Ovary (tissue), 9 donors: Measurements from ENCODE around the gene MED26. TPM values are rescaled to one million over a fixed set of nuclear protein-coding genes. Genes with fewer than 3 reads are reported as not detected.
A peak's percentile ranks its signal among the peaks of the same experiment; 100 is the strongest.

Experiments used
- DNase-seq, 5 donors: peaks; one replicate each; pipeline ENCODE4 v3.0.0-alpha.2; 2019 to 2020
- H3K27ac ChIP-seq, 2 donors: fragments of 200-600 bp; one replicate each; pipeline versions ENCODE4 v1.5.1 to v1.8.0; 2019 to 2022
- H3K27me3 ChIP-seq: fragments of 200-600 bp; one replicate; pipeline ENCODE4 v1.8.0; 2022
- H3K36me3 ChIP-seq: fragments of 200-600 bp; sonication (generic); one replicate; pipeline ENCODE4 v1.5.1; 2019
- H3K4me1 ChIP-seq: one replicate; pipeline ENCODE4 v1.8.1; 2013; ENCODE audit warnings: mild to moderate bottlenecking, moderate library complexity; ENCODE audit not compliant: insufficient read depth
- H3K4me3 ChIP-seq: fragments of 200-600 bp; sonication (generic); one replicate; pipeline ENCODE4 v1.5.1; 2017
- H3K9me3 ChIP-seq, 2 donors: fragments of 200-600 bp in 1 of 2; sonication (generic) in 1 of 2; one replicate each; pipeline versions ENCODE4 v1.5.1 to v1.8.1; 2013 to 2019; ENCODE audit warnings: mild to moderate bottlenecking in 1 of 2, moderate library complexity in 1 of 2
- EP300 ChIP-seq: sonication (generic); formaldehyde crosslinking; IDR thresholded peaks from one replicate; pipeline ENCODE4 v1.6.1; 2017; ENCODE audit warnings: antibody characterized with exemption
- POLR2A ChIP-seq: fragments of 450-650 bp; IDR thresholded peaks from one replicate; pipeline ENCODE4 v1.6.1; 2017; ENCODE audit warnings: antibody characterized with exemption, mild to moderate bottlenecking, moderate library complexity
- WGBS, 3 donors: extraction: QIAGEN DNeasy Blood & Tissue Kit in 1 of 3; methylation state at CpG; one replicate each; pipeline versions ENCODE4 v1.1.5 to v1.1.7; 2013 to 2017; 5-methylcytosine and 5-hydroxymethylcytosine counted together
- intact Hi-C, 4 donors: fragments of 100-400 bp; cut with DNase I; formaldehyde crosslinking; loops; one replicate each; pipeline versions ENCODE4 v1.11.0 to v1.15.1; 2022 to 2023
- polyA plus RNA-seq, 2 donors: library from polyadenylated mRNA; stranded (reverse); fragments of 200-250 nt in 1 of 2; fragments of 350-450 nt in 1 of 2; fragmentation: Illumina TruSeq in 1 of 2; extraction: RNeasy Lipid Tissue Mini Kit (QIAGEN cat#74804) in 1 of 2; gene quantifications; one replicate each; pipeline ENCODE4 v1.2.3, GENCODE V29; 2013 to 2014
- total RNA-seq, 7 donors: library from RNA; depleted of rRNA in 2 of 7; stranded (reverse); fragments of >200 nt in 2 of 7; fragmentation: NEBNext Ultra II Directional in 3 of 7; extraction: Animal tissue kit (Norgen Biotek cat#: 25700) in 3 of 7; gene quantifications; one replicate each; pipeline versions ENCODE4 v1.1.0 to v1.2.4, GENCODE V29; 2016 to 2023
- TF ChIP-seq, protein P1 (sequence below), 3 donors: fragments of 450-650 bp in 2 of 3; fragments of 200-600 bp in 1 of 3; IDR thresholded peaks; one replicate each; pipeline versions ENCODE4 v1.5.1 to v1.8.0; 2016 to 2022; ENCODE audit warnings: antibody characterized with exemption in 3 of 3, mild to moderate bottlenecking in 1 of 3
- donor health status: DM: no; HTN: no; CAD: no; lungs with moderate emphysema.
- donor health status: DM: no; HTN: no; CAD: no.
- donor health status: Bipolar disorder and iron deficiency.
- donor health status: DM: yes; HTN: yes; CAD: no.
- donor health status: DM: no; HTN: no; CAD: no.
- donor health status: DM: yes; HTN: yes; CAD: no.

Gene MED26
- total and polyA plus RNA-seq, 9 donors: 3.0 to 13.2 (median 10.8) TPM

DNA sequence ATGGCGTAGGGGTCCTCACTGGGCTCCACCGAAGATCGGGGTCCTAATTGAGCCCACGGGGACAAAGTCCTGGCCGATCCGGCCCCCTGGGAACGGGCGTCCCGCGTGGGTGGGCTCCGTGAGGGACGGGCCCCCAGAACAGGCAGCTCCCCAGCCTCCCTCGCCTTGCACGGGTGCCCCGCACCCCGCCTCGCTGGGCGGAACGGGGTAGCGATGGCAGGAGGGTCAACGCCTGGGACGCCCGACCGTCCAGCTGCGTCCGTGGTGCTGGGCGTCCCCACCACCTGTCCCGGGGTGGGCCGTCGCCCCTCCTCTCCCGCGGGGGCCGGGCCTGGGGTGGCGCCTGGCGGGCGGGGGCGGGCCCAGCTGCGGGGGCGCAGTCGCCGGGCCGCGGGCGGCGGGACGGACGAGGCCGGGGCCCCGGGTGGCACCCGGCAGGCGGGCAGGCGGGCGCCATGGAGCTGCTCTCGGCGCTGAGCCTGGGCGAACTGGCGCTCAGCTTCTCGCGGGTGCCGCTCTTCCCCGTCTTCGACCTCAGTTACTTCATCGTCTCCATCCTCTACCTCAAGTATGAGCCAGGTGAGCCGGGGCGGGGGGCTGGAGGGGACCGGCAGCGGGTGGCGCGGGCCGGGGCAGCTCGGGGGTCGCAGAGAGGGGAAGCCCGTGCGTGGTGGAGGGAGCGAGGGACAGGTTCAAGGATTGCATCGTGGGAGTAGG lies 32.9 kb upstream of the MED26 start, which contains the start of gene TMEM38A:
TSS of gene TMEM38A (plus strand) at position 377 of the 717 bp plus-strand sequence. CDS start at position 456, 79 bp downstream.
- H3K9me3 ChIP-seq: no peaks in the 10 kb centered on the region
- peak within 1 kb of the TSS; percentile 80 for H3K4me3 ChIP-seq
- intact Hi-C loops: no loop called here
- peaks cover 11% of the 10 kb centered on the region for H3K4me1 ChIP-seq
- 0 to 1% (median 1%) methylated on average over 38 to 76 of the region's 76 CpGs for WGBS, 3 donors
- TF ChIP-seq, protein P1, sequence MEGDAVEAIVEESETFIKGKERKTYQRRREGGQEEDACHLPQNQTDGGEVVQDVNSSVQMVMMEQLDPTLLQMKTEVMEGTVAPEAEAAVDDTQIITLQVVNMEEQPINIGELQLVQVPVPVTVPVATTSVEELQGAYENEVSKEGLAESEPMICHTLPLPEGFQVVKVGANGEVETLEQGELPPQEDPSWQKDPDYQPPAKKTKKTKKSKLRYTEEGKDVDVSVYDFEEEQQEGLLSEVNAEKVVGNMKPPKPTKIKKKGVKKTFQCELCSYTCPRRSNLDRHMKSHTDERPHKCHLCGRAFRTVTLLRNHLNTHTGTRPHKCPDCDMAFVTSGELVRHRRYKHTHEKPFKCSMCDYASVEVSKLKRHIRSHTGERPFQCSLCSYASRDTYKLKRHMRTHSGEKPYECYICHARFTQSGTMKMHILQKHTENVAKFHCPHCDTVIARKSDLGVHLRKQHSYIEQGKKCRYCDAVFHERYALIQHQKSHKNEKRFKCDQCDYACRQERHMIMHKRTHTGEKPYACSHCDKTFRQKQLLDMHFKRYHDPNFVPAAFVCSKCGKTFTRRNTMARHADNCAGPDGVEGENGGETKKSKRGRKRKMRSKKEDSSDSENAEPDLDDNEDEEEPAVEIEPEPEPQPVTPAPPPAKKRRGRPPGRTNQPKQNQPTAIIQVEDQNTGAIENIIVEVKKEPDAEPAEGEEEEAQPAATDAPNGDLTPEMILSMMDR (IDR thresholded peaks at IDR 0.05): no peak
- TF ChIP-seq EP300: no peak
- TF ChIP-seq POLR2A: no peak
- H3K27me3 ChIP-seq: no peaks in the 10 kb centered on the region
- no peaks in the 10 kb centered on the region for H3K36me3 ChIP-seq
- DNase-seq: peak; percentile 46 to 68 (median 58)
- peak within 1 kb of the TSS; percentile 76 to 94 for H3K27ac ChIP-seq

DNA sequence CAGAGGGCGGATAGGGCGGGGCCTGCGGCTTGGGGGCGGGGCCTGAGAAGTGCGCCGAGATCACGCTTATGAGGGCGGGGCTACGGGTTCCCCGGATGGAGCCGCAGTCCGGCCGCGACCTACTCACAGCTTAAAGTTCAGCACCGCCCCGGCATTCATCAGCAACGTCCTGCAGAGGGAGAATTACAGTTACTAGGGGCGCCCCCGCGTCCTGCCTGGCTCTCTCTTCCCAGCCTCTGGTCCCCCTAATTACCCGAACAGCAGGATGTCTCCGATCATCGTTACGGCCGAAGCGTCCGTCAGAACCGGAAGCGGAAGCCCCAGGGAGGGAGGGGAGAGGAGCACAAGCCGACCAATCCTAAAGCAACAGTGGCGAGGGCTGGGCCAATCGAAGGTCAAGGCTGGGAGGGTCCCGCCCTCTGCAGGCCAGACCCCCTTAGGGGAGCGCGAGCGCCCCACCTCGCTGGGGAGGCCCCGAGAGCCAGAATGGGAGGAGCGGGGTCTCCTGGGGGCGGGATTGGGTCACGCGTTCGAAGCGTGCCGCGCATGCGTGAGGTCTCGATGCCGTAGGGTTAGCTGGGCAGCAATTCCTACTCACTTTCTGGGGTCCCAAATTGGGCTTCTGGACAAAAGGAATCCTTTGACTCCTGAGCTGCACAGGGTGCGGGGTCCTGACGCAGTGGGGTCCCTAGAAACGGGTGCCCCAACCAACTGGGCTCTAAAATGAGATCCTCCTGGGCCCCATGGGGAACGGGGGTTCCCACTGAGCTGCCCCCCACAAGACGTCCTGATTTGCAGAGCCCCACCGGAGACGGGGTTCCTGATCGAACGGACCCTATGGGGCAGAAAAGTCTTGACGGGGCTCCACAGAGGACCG lies 32.1 kb upstream of the MED26 start, which contains the start of gene SMIM7:
TSS of gene SMIM7 (minus strand) at position 313 of the 877 bp plus-strand sequence. CDS start at position 279, 34 bp downstream.
- DNase-seq: peak; percentile 98 to 99 (median 99)
- TF ChIP-seq EP300 (no peak), POLR2A (peak; percentile 88)
- TF ChIP-seq, protein P1 (IDR thresholded peaks at IDR 0.05): no peak
- Histone ChIP-seq H3K36me3 (no peaks in the 10 kb centered on the region), H3K4me3 (peak within 1 kb of the TSS; percentile 80), H3K27ac (peak within 1 kb of the TSS; percentile 76 to 94), H3K9me3 (no peaks in the 10 kb centered on the region), H3K4me1 (peaks cover 11% of the 10 kb centered on the region), H3K27me3 (no peaks in the 10 kb centered on the region)
- intact Hi-C loops: no loop called here
- 0 to 1% (median 0%) methylated on average over 59 to 60 of the region's 60 CpGs for WGBS, 3 donors

DNA sequence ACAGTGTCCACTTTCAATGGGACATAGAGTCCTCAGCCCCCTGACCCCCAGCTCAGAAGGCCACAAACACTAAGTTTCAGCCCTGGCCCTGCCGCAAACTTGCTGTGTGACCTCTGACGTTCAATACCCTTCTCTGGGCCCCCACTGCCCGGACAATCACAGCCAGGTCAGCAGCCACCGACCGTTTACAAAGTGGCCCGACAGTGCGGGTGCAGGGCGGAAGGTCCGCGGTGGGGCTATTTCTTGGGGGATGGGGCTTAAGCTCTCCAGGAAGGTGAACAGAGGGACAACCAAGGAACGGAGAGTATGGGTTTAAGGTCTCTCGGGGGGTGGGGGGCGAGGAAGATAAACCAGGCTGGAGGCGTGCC lies 31.4 kb upstream of the MED26 start:
- H3K36me3 ChIP-seq: no peaks in the 10 kb centered on the region
- intact Hi-C loops: no loop called here
- peak overlapping the region; percentile 80 for H3K4me3 ChIP-seq
- no peaks in the 10 kb centered on the region for H3K9me3 ChIP-seq
- DNase-seq: no peak
- no peaks in the 10 kb centered on the region for H3K27me3 ChIP-seq
- TF ChIP-seq EP300: no peak
- TF ChIP-seq, protein P1 (IDR thresholded peaks at IDR 0.05): no peak
- no peak for TF ChIP-seq POLR2A
- WGBS, 3 donors: 0 to 1% (median 1%) methylated on average over 14 of the region's 14 CpGs
- H3K4me1 ChIP-seq: peaks cover 11% of the 10 kb centered on the region
- H3K27ac ChIP-seq: peak overlapping the region; percentile 29 to 94

DNA sequence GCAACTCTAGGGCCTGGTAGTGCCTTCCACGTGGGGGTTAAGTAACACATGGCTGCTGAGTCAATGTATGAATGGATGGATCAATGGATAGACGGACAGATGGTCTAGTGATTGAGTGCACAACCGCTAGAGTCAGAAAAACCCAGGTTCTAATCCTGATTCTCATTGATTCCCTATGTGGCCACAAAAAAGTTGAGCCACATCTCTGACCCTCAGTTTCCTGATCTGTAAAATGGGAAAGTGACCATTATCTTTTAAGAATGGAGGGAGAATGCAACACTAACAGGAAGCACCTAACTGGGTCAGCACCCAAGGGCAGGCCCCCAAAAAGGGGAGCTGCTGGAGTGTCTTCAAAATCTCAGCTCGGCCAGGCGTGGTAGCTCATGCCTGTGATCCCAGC lies 29.4 kb upstream of the MED26 start:
- TF ChIP-seq, protein P1 (IDR thresholded peaks at IDR 0.05): no peak
- no peak for TF ChIP-seq POLR2A
- no peak for TF ChIP-seq EP300
- 80 to 85% (median 80%) methylated on average over 5 of the region's 5 CpGs for WGBS, 3 donors
- Histone ChIP-seq H3K36me3 (no peaks in the 10 kb centered on the region), H3K27ac (no peak overlapping the region), H3K4me1 (peaks cover 11% of the 10 kb centered on the region), H3K27me3 (no peaks in the 10 kb centered on the region), H3K9me3 (no peaks in the 10 kb centered on the region), H3K4me3 (no peak overlapping the region)
- no peak for DNase-seq
- intact Hi-C loops: no loop called here
